Activated T-cell treated with anti-CD3 and anti-CD28 coated beads, Interleukin-2, amount 50 U/mL, for 4 hours (primary cell): ENCODE data around the gene TAF8. TPM values are rescaled to one million over a fixed set of nuclear protein-coding genes. Genes with fewer than 3 reads are reported as not detected.

Experiments
- ATAC-seq, 2 donors: fragments of 200-7000 bp; cut with Tn5 transposase; one replicate each; pipeline ENCODE4 v1.10.0; 2021
- DNase-seq: peaks from one replicate; pipeline ENCODE4 v3.0.0-alpha.2; 2020
- H3K27me3 Mint-ChIP-seq: one replicate; pipeline ENCODE4 v1.8.0; 2021; ENCODE audit warnings: low read depth, mixed read lengths
- H3K36me3 Mint-ChIP-seq: one replicate; pipeline ENCODE4 v1.8.0; 2022; ENCODE audit warnings: mixed read lengths; ENCODE audit not compliant: insufficient read depth
- H3K4me1 Mint-ChIP-seq: one replicate; pipeline ENCODE4 v1.8.0; 2021; ENCODE audit warnings: low read depth, mixed read lengths
- H3K4me3 Mint-ChIP-seq: one replicate; pipeline ENCODE4 v1.8.0; 2021; ENCODE audit warnings: mild to moderate bottlenecking, moderate library complexity, mixed read lengths
- H3K9me3 Mint-ChIP-seq: one replicate; pipeline ENCODE4 v1.8.0; 2021; ENCODE audit warnings: mixed read lengths
- total RNA-seq, 3 donors: library from RNA; stranded (reverse); gene quantifications; one replicate each; pipeline ENCODE4 v1.2.1, GENCODE V29; 2021

The TAF8 gene
- total RNA-seq, 3 donors from 2014 or later = 35.7 to 39.9 (median 38.2) TPM

DNA sequence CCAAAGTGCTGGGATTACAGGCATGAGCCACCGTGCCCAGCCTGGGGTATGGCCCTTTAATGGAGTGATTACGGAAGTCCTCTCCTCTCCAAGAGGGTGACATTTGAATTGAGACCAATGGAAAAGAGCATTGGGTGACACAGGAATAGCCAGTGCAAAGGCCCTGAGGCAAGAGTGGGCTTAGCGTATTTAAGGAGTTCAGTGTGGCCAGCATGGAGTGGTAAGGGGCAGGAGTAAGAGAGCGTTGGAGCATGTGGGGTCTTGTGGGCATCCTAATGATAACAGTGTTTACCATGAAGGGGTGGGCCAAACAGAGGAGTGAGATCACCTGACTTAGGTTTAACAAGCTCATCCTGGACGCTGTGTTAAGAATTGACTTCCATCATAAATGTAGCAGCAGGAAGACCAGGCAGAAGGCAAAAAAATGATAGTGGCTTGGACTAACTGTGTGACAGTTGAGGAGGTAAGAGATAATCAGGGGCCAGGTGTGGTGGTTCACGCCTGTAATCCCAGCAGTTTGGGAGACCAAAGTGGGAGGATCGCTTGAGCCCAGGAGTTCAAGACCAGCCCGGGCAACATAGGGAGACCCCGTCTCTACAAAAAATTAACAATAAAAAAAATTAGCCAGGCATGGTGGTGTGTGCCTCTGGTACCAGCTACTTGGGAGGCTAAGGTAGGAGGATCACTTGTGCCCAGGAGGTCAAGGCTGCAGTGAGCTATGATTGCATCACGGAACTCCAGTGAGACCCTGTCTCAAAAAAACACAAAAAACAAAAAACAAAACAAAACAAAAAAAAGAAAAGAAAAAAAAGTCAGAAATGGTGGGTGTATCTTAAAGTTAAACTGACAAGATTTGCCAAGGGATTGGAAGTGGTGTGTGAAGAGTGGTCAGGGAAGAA, 40.7 kb downstream of the TAF8 start:
- DNase-seq = no peak
- H3K9me3 Mint-ChIP-seq = no peaks in the 10 kb centered on the region
- ATAC-seq = no peak

DNA sequence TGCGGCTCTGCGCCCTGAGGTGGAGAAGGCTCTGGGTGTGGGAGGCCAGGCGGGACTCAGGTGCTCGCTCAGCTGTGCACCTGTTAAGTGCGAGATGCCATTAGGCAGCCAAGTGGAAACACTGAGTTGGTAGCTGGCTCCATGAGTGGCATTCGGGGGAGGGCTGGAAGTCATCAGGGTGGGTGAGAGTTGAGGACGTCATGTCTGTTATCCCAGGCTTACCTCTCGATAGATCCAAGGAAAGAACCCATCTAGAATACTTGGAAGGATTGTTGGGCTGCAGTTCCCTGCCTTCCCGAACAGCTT, 41.3 kb downstream of the TAF8 start:
- Mint-ChIP-seq H3K36me3 (no peaks in the 10 kb centered on the region), H3K4me3 (no peak overlapping the region), H3K9me3 (no peaks in the 10 kb centered on the region), H3K27me3 (no peaks in the 10 kb centered on the region), H3K4me1 (no peaks in the 10 kb centered on the region)
- ATAC-seq = no peak
- DNase-seq = no peak

More for the DNA sequence above, 40.7 kb downstream of the TAF8 start:
- H3K4me1 Mint-ChIP-seq = no peaks in the 10 kb centered on the region
- no peaks in the 10 kb centered on the region for H3K27me3 Mint-ChIP-seq
- H3K4me3 Mint-ChIP-seq = no peak overlapping the region
- peaks cover 4% of the 10 kb centered on the region for H3K36me3 Mint-ChIP-seq

DNA sequence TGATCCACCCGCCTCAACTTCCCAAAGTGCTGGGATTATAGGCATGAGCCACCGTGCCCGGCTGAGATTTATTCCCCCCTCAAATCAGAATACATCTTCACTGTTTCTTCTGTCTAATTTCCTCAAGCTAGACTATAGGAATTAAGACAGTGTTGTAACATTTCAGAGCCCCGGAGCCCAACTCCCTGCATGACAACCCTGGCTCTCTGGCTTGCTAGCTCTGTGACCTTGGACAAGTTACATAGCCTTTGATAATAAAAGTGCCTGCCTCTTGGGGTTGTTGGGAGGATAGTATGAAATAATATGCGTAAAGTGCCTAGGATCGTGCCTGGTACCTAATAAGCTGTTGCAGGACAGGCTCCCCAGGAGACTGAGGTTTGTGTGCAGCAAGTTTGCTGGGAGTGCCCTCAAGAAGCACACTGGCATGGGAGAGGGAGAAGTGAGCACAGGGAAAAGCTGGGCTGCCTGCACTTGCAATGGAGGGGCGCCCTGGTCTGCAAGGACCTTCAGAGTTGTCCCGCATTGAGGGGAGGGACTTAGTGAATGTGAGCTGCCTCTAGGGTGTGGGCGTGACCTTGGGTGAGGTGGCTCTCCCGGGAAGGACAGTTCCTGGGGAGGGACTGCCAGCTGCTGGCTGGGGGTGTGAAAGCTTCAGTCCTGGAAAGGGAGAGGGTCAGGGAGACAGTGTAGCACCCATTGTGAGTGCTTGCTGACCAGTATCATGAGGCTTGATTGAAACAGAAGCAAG, 43.4 kb downstream of the TAF8 start:
- H3K4me3 Mint-ChIP-seq = no peak overlapping the region
- no peaks in the 10 kb centered on the region for H3K36me3 Mint-ChIP-seq
- no peaks in the 10 kb centered on the region for H3K9me3 Mint-ChIP-seq
- no peaks in the 10 kb centered on the region for H3K27me3 Mint-ChIP-seq
- ATAC-seq (no peak), DNase-seq (no peak)
- H3K4me1 Mint-ChIP-seq = no peaks in the 10 kb centered on the region

DNA sequence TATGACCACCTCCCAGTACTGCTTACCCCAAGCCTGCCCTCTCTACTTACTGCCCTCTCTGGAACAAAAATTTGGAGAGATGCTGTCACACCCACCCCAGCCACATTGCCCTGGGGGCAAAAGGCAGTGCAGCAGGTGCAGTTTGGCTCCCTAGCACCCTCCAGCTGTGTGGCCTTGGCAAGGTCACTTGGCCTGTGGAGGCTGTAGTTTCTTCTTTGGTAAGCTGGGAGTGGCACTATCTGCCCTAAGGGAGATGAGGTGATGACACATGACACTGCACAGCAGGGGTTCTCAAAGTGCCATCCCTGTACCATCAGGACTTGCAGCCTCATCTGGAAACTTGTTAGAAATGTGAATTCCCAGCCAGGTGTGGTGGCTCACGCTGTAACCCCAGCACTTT, 44.8 kb downstream of the TAF8 start:
- Mint-ChIP-seq H3K9me3 (no peaks in the 10 kb centered on the region), H3K4me1 (peaks cover 4% of the 10 kb centered on the region), H3K27me3 (no peaks in the 10 kb centered on the region), H3K36me3 (no peaks in the 10 kb centered on the region), H3K4me3 (no peak overlapping the region)
- no peak for ATAC-seq
- no peak for DNase-seq

DNA sequence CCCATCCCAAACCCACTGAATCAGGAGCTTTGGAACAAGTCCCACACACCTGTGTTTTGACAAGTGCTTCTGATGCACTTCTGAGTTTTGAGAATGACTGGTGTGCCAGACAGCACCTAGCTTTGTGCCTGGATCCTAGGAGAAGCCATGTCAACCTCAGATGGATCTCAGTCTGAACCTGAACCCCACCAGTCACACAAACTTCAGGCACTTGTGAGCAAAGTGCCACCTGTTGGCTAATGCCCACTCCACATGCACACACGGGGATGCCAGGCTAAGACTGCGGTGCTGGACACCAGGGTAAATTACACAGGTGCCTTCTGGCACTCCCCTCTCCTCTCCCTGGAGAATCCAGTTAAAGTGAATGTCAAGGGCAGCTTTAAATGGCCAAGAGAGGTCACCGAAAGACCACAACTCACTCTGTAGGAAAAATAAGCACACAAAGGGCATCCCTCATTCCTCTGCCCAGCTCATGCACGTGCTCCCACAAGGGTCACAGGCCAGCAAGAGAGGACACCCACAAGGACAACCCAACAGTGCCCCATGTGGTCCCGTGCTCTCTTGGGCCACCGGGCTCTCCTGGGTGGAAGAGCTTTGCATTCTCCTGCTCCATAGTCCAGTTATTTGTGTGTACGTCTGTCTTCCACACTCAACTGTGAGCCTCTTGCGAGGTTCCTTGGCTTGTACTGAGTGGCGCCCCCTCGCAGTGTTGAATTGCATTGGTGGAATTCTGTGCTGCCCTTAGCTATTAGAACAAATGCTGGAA, 45.6 kb downstream of the TAF8 start:
- H3K4me3 Mint-ChIP-seq = no peak overlapping the region
- peaks cover 9% of the 10 kb centered on the region for H3K4me1 Mint-ChIP-seq
- no peaks in the 10 kb centered on the region for H3K27me3 Mint-ChIP-seq
- ATAC-seq = no peak
- no peaks in the 10 kb centered on the region for H3K36me3 Mint-ChIP-seq
- DNase-seq = no peak
- no peaks in the 10 kb centered on the region for H3K9me3 Mint-ChIP-seq

DNA sequence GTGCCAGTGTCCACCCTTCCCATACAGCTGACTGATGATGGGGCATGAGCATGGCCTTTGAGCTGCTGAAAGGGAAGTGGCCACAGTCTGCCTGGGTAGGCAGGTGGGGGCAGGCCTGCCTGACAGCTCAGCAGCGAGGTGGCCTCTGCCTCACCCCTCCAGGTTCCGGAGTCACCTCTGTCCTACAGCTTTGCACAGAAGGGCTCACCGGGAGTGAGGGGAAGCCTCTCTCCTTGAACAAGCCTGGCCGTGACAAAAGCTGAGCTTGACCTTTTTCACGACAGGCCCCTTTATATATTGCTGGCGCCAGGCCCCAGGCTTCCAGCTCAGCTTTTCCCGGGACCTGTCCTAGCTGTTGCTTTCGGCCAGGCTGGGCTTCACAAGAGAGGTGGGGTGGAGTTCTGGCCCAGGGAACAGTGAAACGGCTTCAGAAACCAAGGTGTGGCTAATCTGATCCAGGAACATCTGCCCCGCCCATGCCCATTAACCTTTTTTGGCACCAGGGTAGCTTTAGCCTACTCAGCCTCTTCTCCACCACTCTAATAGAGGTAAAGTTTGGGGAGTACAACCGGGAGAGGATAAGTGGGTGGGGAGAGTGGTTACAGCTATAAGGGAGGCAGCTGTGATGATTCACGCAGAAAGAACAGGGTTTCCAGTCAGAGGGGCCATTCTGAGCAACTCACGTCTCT, 49.2 kb downstream of the TAF8 start:
- Mint-ChIP-seq H3K9me3 (no peaks in the 10 kb centered on the region), H3K27me3 (no peaks in the 10 kb centered on the region), H3K36me3 (no peaks in the 10 kb centered on the region), H3K4me3 (peak overlapping the region; percentile 52), H3K4me1 (peaks cover 16% of the 10 kb centered on the region)
- ATAC-seq = peak; percentile 41 to 60
- no peak for DNase-seq

DNA sequence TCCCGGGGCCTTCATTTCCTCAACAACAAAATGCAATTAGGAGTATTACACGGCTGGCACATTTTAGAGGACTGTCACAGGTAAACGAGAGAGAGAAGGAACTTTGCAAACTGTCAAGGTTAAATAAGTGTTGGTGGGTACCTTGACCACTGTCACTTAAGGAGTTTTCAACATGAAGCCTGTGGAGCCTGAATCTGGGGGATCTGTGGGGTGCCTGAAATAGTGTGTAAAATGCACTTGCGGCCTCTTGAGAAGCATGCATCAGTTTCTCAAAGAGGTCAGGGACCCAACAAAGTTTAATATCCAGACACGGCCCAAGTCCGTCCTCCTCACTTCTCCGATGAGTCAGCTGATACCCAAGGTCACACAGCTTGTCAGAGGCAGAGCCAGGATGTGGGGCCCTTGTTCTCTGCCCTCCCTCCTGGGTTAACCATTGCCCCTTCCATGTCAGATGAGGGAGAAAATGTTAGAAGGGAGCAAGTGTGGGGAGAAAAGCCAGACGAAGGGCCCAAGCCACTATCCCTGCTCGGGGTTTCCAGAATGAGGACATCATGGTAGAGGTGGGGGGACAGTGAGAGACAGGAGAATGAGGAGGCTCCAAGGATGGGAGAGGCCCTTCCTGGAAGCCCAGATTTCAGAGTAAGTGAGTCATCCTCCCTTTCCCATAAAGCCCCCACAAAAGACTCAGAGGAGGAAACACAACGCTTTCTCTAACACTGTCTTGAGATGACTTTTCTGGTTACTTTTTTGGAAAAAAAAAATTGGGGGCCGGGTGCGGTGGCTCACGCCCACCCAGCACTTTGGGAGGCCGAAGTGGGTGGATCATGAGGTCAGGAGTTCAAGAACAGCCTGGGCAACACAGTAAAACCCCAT, 49.9 kb downstream of the TAF8 start:
- Mint-ChIP-seq H3K4me1 (peaks cover 16% of the 10 kb centered on the region), H3K36me3 (no peaks in the 10 kb centered on the region), H3K9me3 (no peaks in the 10 kb centered on the region), H3K4me3 (peak overlapping the region; percentile 52), H3K27me3 (no peaks in the 10 kb centered on the region)
- ATAC-seq (peak in 1 of 2 donors; percentile 32), DNase-seq (no peak)

DNA sequence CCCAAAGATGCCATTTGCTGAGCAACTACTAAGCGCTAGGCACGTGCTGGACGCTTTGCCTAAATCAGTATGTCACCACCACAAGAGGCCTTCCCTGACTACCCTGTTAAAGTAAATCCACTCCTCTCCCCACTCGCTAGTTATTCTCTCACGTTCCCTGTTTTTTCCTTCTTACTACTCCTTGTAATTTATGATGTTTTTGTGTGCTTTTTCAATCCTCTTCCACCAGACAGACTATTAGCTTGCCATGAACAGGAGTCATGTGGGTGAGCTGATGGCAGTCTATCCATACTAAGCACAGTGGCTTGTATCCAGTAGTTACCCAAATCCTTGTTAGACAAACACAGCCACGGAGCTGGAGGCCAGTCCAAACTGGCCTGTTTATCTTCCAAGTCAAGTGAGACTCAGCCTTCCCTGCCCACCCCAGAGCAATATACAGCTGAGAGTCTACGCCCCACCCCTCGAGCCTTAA, 50.9 kb downstream of the TAF8 start:
- Mint-ChIP-seq H3K9me3 (no peaks in the 10 kb centered on the region), H3K27me3 (no peaks in the 10 kb centered on the region), H3K36me3 (no peaks in the 10 kb centered on the region), H3K4me3 (no peak overlapping the region), H3K4me1 (peaks cover 16% of the 10 kb centered on the region)
- DNase-seq (no peak), ATAC-seq (no peak)

DNA sequence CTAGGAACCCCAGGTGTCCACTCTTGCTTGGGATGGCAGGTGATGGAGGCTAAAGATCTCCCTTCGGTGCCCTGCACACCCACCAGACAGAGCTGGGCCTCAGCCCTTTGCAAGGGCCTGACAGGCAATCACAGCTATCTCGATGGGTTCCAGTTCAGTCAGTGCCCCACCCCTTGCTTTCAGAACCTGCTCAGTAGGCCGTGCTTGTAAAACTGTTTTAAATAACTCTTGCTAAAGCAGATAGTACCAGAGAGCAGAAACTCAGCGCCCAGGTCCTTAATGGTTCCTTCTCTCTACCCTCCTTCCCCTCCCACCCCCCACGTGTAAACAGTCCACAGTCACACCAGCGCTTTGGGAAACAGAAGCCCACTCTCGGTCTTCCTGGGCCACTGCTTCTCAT, 52.9 kb downstream of the TAF8 start:
- Mint-ChIP-seq H3K4me3 (peak overlapping the region; percentile 67), H3K4me1 (peaks cover 16% of the 10 kb centered on the region), H3K36me3 (no peaks in the 10 kb centered on the region), H3K27me3 (no peaks in the 10 kb centered on the region), H3K9me3 (no peaks in the 10 kb centered on the region)
- ATAC-seq (no peak), DNase-seq (no peak)

DNA sequence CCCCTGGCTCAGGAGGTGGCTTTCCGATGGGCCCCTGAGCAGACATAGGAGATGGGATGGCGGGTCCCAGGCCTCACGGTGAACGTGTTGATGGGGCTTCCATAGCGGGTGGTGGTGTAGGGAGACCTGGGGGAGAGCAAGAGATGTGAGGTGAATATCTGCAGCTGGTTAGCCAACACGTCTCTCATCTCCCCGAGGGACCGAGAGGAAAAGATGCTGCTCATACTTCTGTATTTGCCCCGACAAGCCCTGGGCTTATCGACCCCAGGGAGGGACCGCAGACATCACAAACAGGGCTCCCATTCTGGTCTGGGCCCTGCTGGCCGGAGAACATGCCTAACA, 53.4 kb downstream of the TAF8 start:
- no peaks in the 10 kb centered on the region for H3K27me3 Mint-ChIP-seq
- no peak for ATAC-seq

DNA sequence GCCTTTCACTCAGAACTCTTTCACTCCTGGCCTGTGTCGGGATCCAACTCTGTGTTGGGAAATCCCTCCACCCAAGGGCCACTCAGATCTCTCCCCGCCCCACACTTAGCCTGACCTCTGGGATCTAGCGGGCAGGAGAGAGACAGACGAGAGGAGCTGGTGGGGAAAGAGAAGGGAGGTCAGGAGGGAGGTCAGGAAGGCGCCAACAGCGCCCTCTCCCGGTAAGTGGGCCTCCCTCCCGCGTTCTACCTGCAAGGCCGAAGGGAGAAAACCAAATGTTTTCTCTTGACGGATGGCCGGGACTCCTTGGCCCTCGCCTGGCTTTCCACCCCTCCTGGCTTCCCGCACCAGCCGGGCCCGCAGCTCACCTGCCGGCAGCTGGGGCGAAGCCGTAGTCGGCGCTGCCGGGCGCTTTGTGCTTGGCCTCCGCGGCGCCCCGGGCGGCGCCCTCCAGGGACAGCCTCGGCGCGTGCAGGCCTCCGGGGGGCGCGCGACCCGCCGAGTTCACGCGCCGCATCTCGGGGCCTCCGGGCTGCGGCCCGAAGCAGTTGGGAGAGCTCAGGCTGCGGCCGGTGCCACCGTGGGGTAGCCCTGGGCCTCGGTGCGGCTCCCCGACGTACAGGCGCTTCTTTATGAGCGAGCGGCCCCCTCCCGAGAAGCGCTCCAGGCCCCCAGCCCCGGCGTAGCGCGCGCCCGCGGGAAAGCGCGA, 53.9 kb downstream of the TAF8 start:
- Mint-ChIP-seq H3K36me3 (no peaks in the 10 kb centered on the region), H3K9me3 (no peaks in the 10 kb centered on the region), H3K4me3 (peak overlapping the region; percentile 67), H3K4me1 (peaks cover 16% of the 10 kb centered on the region), H3K27me3 (no peaks in the 10 kb centered on the region)
- ATAC-seq (peak; percentile 82 to 87), DNase-seq (peak; percentile 63)

More for the DNA sequence above, 53.4 kb downstream of the TAF8 start:
- no peaks in the 10 kb centered on the region for H3K9me3 Mint-ChIP-seq
- no peaks in the 10 kb centered on the region for H3K36me3 Mint-ChIP-seq
- H3K4me3 Mint-ChIP-seq = peak overlapping the region; percentile 67
- peaks cover 16% of the 10 kb centered on the region for H3K4me1 Mint-ChIP-seq
- DNase-seq = no peak

DNA sequence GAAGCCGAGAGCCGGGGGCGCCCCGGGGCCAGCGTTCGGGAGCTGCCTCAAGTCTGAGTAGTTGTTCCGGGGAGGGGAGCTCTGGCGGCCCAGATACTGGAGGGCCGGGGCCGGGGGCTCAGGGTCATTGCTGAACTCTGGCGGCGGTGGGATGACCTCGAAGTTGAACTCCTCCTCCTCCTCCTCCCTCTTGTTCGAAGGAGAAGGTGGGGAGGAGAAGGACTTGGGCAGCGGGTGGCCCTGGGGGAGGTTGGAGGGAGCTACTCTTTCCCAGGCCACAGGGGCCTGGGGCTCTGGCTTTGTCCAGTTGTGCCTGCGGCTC, 54.4 kb downstream of the TAF8 start:
- ATAC-seq = peak; percentile 32 to 33
- Mint-ChIP-seq H3K4me1 (peaks cover 15% of the 10 kb centered on the region), H3K4me3 (peak overlapping the region; percentile 55), H3K36me3 (no peaks in the 10 kb centered on the region), H3K27me3 (no peaks in the 10 kb centered on the region), H3K9me3 (no peaks in the 10 kb centered on the region)
- DNase-seq = no peak

DNA sequence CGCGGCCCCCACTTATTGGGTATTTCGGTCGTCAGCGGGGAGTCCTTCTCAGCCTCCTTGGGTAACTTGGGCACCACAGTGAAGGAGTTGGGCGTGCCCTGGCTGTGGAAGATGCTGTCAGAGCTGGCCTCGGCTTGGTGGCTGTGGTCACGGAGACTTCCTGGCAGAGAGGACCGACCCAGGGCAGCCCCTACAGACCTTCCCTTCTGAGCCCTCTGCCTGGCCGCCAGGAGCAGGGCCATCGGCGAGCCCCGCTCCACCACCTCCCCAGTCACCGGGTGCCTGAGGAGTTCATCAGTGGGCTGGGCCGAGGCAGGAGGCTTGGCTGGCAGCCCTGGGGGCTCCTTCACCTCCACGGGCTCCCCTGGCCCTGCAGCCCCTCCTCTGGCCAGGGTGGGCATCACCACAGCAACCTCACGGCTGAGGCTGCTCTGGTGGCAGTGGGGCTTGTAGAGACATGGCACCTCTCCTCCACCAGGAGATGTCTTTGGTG, 54.9 kb downstream of the TAF8 start:
- no peaks in the 10 kb centered on the region for H3K27me3 Mint-ChIP-seq
- ATAC-seq (no peak), DNase-seq (no peak)
- H3K9me3 Mint-ChIP-seq = no peaks in the 10 kb centered on the region
- peak overlapping the region; percentile 55 for H3K4me3 Mint-ChIP-seq
- peaks cover 11% of the 10 kb centered on the region for H3K4me1 Mint-ChIP-seq
- no peaks in the 10 kb centered on the region for H3K36me3 Mint-ChIP-seq
